Uterus (tissue), 4 donors: ENCODE data around the gene EFHC2. TPM values are rescaled to one million over a fixed set of nuclear protein-coding genes. Genes with fewer than 3 reads are reported as not detected.
"Not testable (repeated sequence)": the region's sequence is repeated elsewhere in the genome, so short reads cannot be mapped to it uniquely, and the experiment has no call there.

Experiments
- DNase-seq, 2 donors: peaks; one replicate each; pipeline ENCODE4 v3.0.0-alpha.2; 2019 to 2020
- H3K27ac ChIP-seq, 2 donors: fragments of 200-600 bp; sonication (generic); 1 replicate in 1 of 2; 2 replicates in 1 of 2; pipeline ENCODE4 v1.5.1; 2016 to 2018
- H3K27me3 ChIP-seq, 2 donors: fragments of 200-600 bp; sonication (generic); one replicate each; pipeline ENCODE4 v1.5.1; 2018 to 2019; ENCODE audit warnings: control low read depth in 1 of 2
- H3K36me3 ChIP-seq, 2 donors: fragments of 200-600 bp; sonication (generic); one replicate each; pipeline ENCODE4 v1.5.1; 2019; ENCODE audit warnings: control low read depth in 1 of 2
- H3K4me1 ChIP-seq, 2 donors: fragments of 200-600 bp; sonication (generic); one replicate each; pipeline ENCODE4 v1.5.1; 2018 to 2019; ENCODE audit warnings: control low read depth in 1 of 2
- H3K4me3 ChIP-seq, 2 donors: fragments of 200-600 bp; sonication (generic); 1 replicate in 1 of 2; 2 replicates in 1 of 2; pipeline ENCODE4 v1.5.1; 2018 to 2019; ENCODE audit warnings: mild to moderate bottlenecking in 1 of 2
- H3K9me3 ChIP-seq, 2 donors: fragments of 200-600 bp; sonication (generic); one replicate each; pipeline ENCODE4 v1.5.1; 2019; ENCODE audit warnings: control low read depth in 1 of 2
- POLR2A ChIP-seq, 2 donors: fragments of 450-650 bp; IDR thresholded peaks; one replicate each; pipeline ENCODE4 v1.6.1; 2016; ENCODE audit warnings: antibody characterized with exemption in 2 of 2, mild to moderate bottlenecking in 1 of 2, moderate library complexity in 1 of 2
- intact Hi-C: fragments of 100-400 bp; cut with DNase I; formaldehyde crosslinking; loops from one replicate; pipeline ENCODE4 v1.15.1; 2023; ENCODE audit warnings: low total_unique reads
- total RNA-seq, 4 donors: library from RNA; depleted of rRNA in 3 of 4; stranded (reverse); fragments of >200 nt in 3 of 4; gene quantifications; one replicate each; pipeline versions ENCODE4 v1.1.0 to v1.2.4, GENCODE V29; 2014 to 2023
- TF ChIP-seq, protein P1 (sequence below), 4 experiments: fragments of 200-600 bp in 2 of 4; fragments of 450-650 bp in 2 of 4; sonication (generic) in 2 of 4; IDR thresholded peaks; one replicate each; pipeline ENCODE4 v1.5.1; 2016 to 2019; ENCODE audit warnings: antibody characterized with exemption in 4 of 4, mild to moderate bottlenecking in 2 of 4, moderate library complexity in 1 of 4
- donor health status: DM: yes; HTN: yes; CAD: no.

Gene EFHC2
- total RNA-seq, 4 donors from 2014 or later = 0.59 to 6.4 (median 4.1) TPM

DNA sequence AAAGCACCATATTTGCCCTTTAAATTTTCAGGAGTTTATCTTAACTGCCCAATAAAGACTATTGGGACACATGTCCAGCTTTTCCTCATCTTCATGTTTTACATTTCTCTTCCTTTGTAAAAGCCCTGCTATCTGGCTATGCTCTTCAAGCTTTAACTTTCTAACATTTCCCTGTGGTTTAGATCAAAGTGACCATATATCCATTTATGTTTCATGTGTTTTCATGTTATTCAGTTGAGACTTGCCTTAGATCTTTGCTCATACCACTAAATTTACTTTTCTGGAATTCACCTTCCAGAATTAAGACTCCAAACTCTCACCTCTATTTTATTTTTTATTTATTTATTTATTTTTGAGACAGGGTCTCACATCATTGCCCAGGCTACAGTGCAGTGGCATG is 78.5 kb downstream of the EFHC2 start:
- Histone ChIP-seq H3K27ac (no peak overlapping the region), H3K27me3 (no peaks in the 10 kb centered on the region), H3K4me3 (no peak overlapping the region), H3K9me3 (no peaks in the 10 kb centered on the region), H3K36me3 (no peaks in the 10 kb centered on the region), H3K4me1 (no peaks in the 10 kb centered on the region)
- intact Hi-C loops = no loop called here
- no peak for DNase-seq
- TF ChIP-seq, protein P1, sequence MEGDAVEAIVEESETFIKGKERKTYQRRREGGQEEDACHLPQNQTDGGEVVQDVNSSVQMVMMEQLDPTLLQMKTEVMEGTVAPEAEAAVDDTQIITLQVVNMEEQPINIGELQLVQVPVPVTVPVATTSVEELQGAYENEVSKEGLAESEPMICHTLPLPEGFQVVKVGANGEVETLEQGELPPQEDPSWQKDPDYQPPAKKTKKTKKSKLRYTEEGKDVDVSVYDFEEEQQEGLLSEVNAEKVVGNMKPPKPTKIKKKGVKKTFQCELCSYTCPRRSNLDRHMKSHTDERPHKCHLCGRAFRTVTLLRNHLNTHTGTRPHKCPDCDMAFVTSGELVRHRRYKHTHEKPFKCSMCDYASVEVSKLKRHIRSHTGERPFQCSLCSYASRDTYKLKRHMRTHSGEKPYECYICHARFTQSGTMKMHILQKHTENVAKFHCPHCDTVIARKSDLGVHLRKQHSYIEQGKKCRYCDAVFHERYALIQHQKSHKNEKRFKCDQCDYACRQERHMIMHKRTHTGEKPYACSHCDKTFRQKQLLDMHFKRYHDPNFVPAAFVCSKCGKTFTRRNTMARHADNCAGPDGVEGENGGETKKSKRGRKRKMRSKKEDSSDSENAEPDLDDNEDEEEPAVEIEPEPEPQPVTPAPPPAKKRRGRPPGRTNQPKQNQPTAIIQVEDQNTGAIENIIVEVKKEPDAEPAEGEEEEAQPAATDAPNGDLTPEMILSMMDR (IDR thresholded peaks at IDR 0.05) = no peak
- TF ChIP-seq POLR2A (IDR thresholded peaks at IDR 0.05) = no peak

DNA sequence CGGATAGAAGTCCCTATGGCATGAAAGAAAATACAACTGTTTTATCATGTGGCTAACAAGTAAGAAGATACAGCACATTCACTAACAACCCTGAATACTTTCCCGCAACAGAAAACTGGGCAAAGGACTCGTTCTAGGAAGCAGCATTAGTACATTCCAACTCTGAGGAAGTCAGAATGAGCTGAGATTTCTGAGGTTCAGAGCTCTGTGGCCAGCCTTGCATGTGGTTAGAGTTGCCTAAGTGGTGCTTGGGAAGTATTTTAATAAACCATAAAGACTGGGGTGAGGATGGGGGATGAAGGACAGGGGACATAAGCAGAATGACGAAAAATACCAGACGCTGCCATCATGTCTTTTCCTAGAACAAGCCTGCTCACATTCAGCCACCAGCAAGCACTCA is 82.2 kb downstream of the EFHC2 start:
- no peaks in the 10 kb centered on the region for H3K27me3 ChIP-seq
- H3K9me3 ChIP-seq = no peaks in the 10 kb centered on the region
- DNase-seq = no peak
- no peaks in the 10 kb centered on the region for H3K36me3 ChIP-seq
- H3K27ac ChIP-seq = no peak overlapping the region
- intact Hi-C loops = no loop called here
- no peaks in the 10 kb centered on the region for H3K4me1 ChIP-seq
- TF ChIP-seq, protein P1 (IDR thresholded peaks at IDR 0.05) = no peak
- TF ChIP-seq POLR2A (IDR thresholded peaks at IDR 0.05) = no peak
- H3K4me3 ChIP-seq = no peak overlapping the region

DNA sequence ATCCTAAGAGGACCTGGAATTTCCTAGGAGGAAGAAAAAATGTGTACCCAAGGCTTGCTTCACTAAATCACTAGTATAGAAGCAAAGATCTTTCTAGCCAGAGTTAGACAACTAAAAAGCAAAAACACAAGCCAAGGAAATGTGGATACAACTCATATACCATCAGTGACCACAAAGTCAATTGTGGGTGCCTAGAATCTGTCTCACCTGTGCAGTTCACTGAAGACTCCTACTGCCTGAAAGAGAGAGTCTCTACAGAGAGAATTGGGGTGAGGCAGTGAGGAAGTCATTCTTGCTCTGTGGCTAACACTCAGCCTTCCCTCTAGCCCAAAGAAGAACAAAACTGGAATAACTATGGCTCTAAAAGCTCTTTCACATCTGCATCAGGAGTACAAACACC is 82.9 kb downstream of the EFHC2 start:
- Histone ChIP-seq H3K9me3 (no peaks in the 10 kb centered on the region), H3K27me3 (no peaks in the 10 kb centered on the region), H3K4me1 (no peaks in the 10 kb centered on the region), H3K36me3 (no peaks in the 10 kb centered on the region), H3K27ac (no peak overlapping the region), H3K4me3 (no peak overlapping the region)
- TF ChIP-seq POLR2A (IDR thresholded peaks at IDR 0.05) = no peak
- TF ChIP-seq, protein P1 (IDR thresholded peaks at IDR 0.05) = no peak
- intact Hi-C loops = no loop called here
- DNase-seq = no peak

- DNase-seq, H3K27me3 ChIP-seq, H3K36me3 ChIP-seq, intact Hi-C loops, H3K9me3 ChIP-seq, H3K27ac ChIP-seq, H3K4me3 ChIP-seq, H3K4me1 ChIP-seq: not testable (repeated sequence)
These were observed 87.7 kb downstream of the EFHC2 start for GRCh38 chrX:44255742-44256141.

DNA sequence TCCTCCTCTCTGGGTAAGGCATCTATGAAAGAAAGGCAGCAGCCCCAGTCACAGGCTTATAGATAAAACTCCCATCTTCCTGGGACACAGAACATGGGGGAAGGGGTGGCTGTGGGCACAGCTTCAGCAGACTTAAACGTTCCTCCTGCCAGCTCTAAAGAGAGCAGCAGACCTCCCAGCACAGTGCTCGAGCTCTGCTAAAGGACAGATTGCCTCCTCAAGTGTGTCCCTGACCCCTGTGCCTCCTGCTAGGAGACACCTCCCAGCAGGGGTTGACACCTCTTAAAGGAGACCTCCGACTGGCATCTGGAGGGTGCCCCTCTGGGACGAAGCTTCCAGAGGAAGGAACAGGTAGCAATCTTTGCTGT is 89.9 kb downstream of the EFHC2 start:
- DNase-seq = no peak
- Histone ChIP-seq H3K4me3 (no peak overlapping the region), H3K36me3 (no peaks in the 10 kb centered on the region), H3K27ac (peak overlapping the region in 1 of 2 donors; percentile 33), H3K27me3 (no peaks in the 10 kb centered on the region), H3K4me1 (no peaks in the 10 kb centered on the region), H3K9me3 (peaks cover 0 to 3% of the 10 kb centered on the region in 2 donors)
- intact Hi-C loops = no loop called here
- TF ChIP-seq POLR2A (IDR thresholded peaks at IDR 0.05) = no peak
- TF ChIP-seq, protein P1 (IDR thresholded peaks at IDR 0.05) = no peak

DNA sequence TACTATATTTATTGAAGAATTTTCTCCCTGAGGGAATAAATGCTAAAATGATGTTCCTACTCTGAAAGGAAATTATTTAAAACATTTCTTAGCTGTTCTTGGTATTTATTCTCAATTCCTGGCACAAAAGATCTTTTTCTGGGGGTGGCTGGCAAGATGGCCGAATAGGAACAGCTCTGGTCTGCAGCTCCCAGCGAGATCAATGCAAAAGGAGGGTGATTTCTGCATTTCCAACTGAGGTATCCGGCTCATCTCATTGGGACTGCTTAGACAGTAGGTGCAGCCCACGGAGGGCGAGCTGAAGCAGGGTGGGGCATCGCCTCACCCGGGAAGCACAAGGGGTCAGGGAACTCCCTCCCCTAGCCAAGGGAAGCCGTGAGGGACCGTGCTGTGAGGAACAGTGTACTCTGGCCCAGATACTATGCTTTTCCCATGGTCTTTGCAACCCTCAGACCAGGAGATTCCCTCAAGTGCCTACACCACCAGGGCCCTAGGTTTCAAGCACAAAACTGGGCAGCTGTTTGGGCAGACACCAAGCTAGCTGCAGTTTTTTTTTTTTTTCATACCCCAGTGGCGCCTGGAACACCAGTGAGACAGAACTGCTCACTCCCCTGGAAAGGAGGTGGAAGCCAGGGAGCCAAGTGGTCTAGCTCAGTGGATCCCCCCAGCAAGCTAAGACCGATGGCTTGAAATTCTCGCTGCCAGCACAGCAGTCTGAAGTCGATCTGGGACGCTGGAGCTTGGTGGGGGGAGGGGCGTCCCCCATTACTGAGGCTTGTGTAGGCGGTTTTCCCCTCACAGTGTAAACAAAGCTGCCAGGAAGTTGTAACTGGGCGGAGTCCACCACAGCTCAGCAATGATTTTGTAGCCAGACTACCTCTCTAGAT is 90.5 kb downstream of the EFHC2 start:
- H3K36me3 ChIP-seq, H3K27me3 ChIP-seq, H3K4me1 ChIP-seq, H3K9me3 ChIP-seq, intact Hi-C loops, H3K4me3 ChIP-seq: not testable (repeated sequence)
- H3K27ac ChIP-seq = peak overlapping the region in 1 of 2 donors; percentile 33
- DNase-seq = peak; percentile 33 to 34
